ENCODE measurements around the gene MT1M.

GRCh38 chr16:56637814-56638750, 5.6 kb downstream of the MT1M start, which contains the start of gene MT1A:
- TF ChIP-seq POLR2AphosphoS5 (IDR thresholded peaks at IDR 0.05; ENCODE audit: low read depth, low read length) (no peak), SIN3A (IDR thresholded peaks at IDR 0.05; ENCODE audit: low read depth) (no peak), RAD21 (IDR thresholded peaks at IDR 0.05; ENCODE audit: low read depth) (no peak), ELF1 (IDR thresholded peaks at IDR 0.05; ENCODE audit: borderline replicate concordance, low read depth) (no peak), MAX (IDR thresholded peaks at IDR 0.05) (no peak), EZH2 (IDR thresholded peaks at IDR 0.05) (no peak), TCF7L2 (IDR thresholded peaks at IDR 0.05; ENCODE audit: borderline replicate concordance, extremely low read depth, insufficient read depth, insufficient read length) (no peak), SRF (IDR thresholded peaks at IDR 0.05; ENCODE audit: low read depth) (no peak)
- TF ChIP-seq, protein P1, sequence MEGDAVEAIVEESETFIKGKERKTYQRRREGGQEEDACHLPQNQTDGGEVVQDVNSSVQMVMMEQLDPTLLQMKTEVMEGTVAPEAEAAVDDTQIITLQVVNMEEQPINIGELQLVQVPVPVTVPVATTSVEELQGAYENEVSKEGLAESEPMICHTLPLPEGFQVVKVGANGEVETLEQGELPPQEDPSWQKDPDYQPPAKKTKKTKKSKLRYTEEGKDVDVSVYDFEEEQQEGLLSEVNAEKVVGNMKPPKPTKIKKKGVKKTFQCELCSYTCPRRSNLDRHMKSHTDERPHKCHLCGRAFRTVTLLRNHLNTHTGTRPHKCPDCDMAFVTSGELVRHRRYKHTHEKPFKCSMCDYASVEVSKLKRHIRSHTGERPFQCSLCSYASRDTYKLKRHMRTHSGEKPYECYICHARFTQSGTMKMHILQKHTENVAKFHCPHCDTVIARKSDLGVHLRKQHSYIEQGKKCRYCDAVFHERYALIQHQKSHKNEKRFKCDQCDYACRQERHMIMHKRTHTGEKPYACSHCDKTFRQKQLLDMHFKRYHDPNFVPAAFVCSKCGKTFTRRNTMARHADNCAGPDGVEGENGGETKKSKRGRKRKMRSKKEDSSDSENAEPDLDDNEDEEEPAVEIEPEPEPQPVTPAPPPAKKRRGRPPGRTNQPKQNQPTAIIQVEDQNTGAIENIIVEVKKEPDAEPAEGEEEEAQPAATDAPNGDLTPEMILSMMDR (IDR thresholded peaks at IDR 0.05 in 2 of 3, conservative IDR thresholded peaks at IDR 0.05 in 1 of 3; ENCODE audit: borderline replicate concordance in 1 of 3, insufficient read depth in 1 of 3, low read depth in 2 of 3, low read length in 2 of 3) = no peak
